H1 (cell line): Measurements from ENCODE around the gene ZNF652. TPM values are rescaled to one million over a fixed set of nuclear protein-coding genes. Genes with fewer than 3 reads are reported as not detected.

Experiments
- ASH2L ChIP-seq: fragments of 200-600, 300-600 bp; sonication (generic); IDR thresholded peaks from one replicate; pipeline ENCODE4 v1.7.1; 2017; ENCODE audit warnings: low read length
- KDM5A ChIP-seq: fragments of 200-600 bp; IDR thresholded peaks from 2 replicates; pipeline ENCODE4 v1.7.1; 2012; ENCODE audit warnings: mild to moderate bottlenecking, low read length, inconsistent platforms, mixed read lengths
- NANOG ChIP-seq: IDR thresholded peaks from 2 replicates; pipeline ENCODE4 v1.6.1; 2011; ENCODE audit warnings: low read length, low read depth, mild to moderate bottlenecking, inconsistent platforms; ENCODE audit not compliant: insufficient read depth, poor library complexity, severe bottlenecking
- RFX5 ChIP-seq: IDR thresholded peaks from 2 replicates; pipeline ENCODE4 v1.6.1; 2011; ENCODE audit warnings: low read depth, low read length, improper control_type of control experiment, borderline replicate concordance
- SIX5 ChIP-seq: IDR thresholded peaks from 2 replicates; pipeline ENCODE4 v1.6.1; 2011; ENCODE audit warnings: mild to moderate bottlenecking, low read depth, low read length
- SP1 ChIP-seq: IDR thresholded peaks from 2 replicates; pipeline ENCODE4 v1.6.1; 2011; ENCODE audit warnings: low read depth, low read length
- SP4 ChIP-seq: IDR thresholded peaks from 2 replicates; pipeline ENCODE4 v1.6.1; 2012; ENCODE audit warnings: low read length, inconsistent platforms
- polyA plus RNA-seq, 7 experiments: library from polyadenylated mRNA; depleted of rRNA in 3 of 7; stranded (reverse) in 5 of 7; unstranded in 2 of 7; fragments of >200 nt in 5 of 7; fragments of 200-250 nt in 2 of 7; gene quantifications; 1 replicate in 5 of 7; 2 replicates in 1 of 7; 4 replicates in 1 of 7; pipeline versions ENCODE4 v1.2.1 to v1.2.3, GENCODE V29; 2011 to 2013; ENCODE audit warnings: missing spikeins in 2 of 7, mixed read lengths in 2 of 7
- total RNA-seq: library from RNA; stranded (reverse); fragmentation: NEBNext Ultra II Directional; extraction: Animal tissue kit (Norgen Biotek cat#: 25700); gene quantifications from 2 replicates; pipeline ENCODE4 v1.2.1, GENCODE V29; 2021
- TF ChIP-seq, protein P1 (sequence below), 3 experiments: IDR thresholded peaks; 1 replicate in 2 of 3; 2 replicates in 1 of 3; pipeline versions ENCODE4 v1.5.1 to v1.6.1; 2011; ENCODE audit warnings: low read length in 3 of 3, mild to moderate bottlenecking in 3 of 3, inconsistent platforms in 2 of 3, low read depth in 1 of 3, moderate library complexity in 1 of 3; ENCODE audit not compliant: insufficient read depth in 1 of 3; ENCODE audit errors: control extremely low read depth in 1 of 3
- TF ChIP-seq, protein P2 (sequence below): IDR thresholded peaks from 2 replicates; pipeline ENCODE4 v1.6.1; 2012; ENCODE audit warnings: low read length, inconsistent platforms

Gene ZNF652
- total and polyA plus RNA-seq, 2 of the 8 experiments (the other 6 are each of a cell fraction or from before 2014, with no cell fraction given): 13.5 to 39.6 TPM

DNA sequence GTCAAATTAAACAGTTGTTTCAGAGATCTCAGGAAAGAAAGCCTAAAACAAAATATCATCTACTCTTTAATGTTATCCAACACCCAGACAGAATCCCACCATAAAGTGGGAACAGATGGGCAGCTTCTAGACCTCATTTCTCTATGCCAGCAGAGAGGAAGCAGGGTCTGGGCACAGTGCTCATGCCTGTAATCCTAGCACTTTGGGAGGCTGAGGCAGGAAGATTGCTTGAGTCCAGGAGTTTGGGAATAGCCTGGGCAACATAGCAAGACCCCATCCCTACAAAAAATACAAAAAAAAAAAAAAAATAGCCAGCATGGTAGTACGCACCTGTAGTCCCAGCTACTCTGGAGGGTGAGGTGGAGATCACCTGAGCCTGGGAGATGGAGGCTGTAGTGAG is 13.5 kb upstream of the ZNF652 start (continued):
- TF ChIP-seq, protein P1, sequence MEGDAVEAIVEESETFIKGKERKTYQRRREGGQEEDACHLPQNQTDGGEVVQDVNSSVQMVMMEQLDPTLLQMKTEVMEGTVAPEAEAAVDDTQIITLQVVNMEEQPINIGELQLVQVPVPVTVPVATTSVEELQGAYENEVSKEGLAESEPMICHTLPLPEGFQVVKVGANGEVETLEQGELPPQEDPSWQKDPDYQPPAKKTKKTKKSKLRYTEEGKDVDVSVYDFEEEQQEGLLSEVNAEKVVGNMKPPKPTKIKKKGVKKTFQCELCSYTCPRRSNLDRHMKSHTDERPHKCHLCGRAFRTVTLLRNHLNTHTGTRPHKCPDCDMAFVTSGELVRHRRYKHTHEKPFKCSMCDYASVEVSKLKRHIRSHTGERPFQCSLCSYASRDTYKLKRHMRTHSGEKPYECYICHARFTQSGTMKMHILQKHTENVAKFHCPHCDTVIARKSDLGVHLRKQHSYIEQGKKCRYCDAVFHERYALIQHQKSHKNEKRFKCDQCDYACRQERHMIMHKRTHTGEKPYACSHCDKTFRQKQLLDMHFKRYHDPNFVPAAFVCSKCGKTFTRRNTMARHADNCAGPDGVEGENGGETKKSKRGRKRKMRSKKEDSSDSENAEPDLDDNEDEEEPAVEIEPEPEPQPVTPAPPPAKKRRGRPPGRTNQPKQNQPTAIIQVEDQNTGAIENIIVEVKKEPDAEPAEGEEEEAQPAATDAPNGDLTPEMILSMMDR (IDR thresholded peaks at IDR 0.05; ENCODE audit: control extremely low read depth in 1 of 3, insufficient read depth in 1 of 3, low read depth in 1 of 3, low read length in 3 of 3): no peak
- TF ChIP-seq SP4 (no peak), NANOG (no peak), SP1 (no peak), ASH2L (no peak), SIX5 (no peak), KDM5A (no peak), RFX5 (no peak)
- TF ChIP-seq, protein P2, sequence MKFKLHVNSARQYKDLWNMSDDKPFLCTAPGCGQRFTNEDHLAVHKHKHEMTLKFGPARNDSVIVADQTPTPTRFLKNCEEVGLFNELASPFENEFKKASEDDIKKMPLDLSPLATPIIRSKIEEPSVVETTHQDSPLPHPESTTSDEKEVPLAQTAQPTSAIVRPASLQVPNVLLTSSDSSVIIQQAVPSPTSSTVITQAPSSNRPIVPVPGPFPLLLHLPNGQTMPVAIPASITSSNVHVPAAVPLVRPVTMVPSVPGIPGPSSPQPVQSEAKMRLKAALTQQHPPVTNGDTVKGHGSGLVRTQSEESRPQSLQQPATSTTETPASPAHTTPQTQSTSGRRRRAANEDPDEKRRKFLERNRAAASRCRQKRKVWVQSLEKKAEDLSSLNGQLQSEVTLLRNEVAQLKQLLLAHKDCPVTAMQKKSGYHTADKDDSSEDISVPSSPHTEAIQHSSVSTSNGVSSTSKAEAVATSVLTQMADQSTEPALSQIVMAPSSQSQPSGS: no peak
